ENCODE results near the gene TRIM4. TPM values are rescaled to one million over a fixed set of nuclear protein-coding genes. Genes with fewer than 3 reads are reported as not detected.

Gene TRIM4, protein sequence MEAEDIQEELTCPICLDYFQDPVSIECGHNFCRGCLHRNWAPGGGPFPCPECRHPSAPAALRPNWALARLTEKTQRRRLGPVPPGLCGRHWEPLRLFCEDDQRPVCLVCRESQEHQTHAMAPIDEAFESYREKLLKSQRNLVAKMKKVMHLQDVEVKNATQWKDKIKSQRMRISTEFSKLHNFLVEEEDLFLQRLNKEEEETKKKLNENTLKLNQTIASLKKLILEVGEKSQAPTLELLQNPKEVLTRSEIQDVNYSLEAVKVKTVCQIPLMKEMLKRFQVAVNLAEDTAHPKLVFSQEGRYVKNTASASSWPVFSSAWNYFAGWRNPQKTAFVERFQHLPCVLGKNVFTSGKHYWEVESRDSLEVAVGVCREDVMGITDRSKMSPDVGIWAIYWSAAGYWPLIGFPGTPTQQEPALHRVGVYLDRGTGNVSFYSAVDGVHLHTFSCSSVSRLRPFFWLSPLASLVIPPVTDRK
- total RNA-seq (2021), result 6.9 and 7.3 TPM in 2 replicates
- long read RNA-seq, transcript TRIM4-201 (6 exons, 3,374 nt), result major isoform, 25 of 64 reads
- long read RNA-seq, transcript TRIM4-202 (6 exons, 1,942 nt), result minor isoform, 22 of 64 reads
- long read RNA-seq, partial matches to known transcripts, result 10 of 64 reads
- long read RNA-seq, other reads (novel, unspliced or antisense), result 7 of 64 reads

DNA sequence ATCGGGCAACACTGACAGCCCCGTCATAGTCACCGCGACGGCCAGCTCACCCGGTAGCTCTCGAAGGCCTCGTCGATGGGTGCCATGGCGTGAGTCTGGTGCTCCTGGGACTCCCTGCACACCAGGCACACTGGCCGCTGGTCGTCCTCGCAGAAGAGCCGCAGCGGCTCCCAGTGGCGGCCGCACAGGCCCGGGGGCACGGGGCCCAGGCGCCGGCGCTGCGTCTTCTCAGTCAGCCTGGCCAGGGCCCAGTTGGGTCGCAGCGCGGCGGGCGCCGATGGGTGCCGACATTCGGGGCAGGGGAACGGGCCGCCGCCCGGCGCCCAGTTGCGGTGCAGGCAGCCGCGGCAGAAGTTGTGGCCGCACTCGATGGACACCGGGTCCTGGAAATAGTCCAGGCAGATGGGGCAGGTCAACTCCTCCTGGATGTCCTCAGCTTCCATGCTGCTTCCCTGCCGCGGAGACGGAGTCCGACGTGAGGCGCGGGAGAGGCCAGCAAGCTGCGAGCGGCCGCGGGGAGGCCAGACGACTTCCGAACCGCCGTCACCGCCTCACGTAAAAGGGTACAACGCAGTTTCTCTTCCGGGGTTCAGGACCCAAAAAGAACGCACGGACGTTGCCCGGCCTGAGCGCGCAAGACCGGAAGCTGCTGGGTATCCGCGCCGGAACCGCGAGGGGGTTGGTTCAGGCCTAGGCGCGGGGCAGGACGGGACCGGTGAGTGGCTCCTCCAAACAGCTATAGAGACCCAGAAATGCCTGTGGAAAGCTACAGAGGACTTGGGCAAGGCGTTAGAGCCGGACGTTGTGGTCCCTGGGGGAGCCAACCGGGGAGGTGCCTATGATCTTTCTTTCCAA lies at the start of gene TRIM4:
TSS of gene TRIM4 (minus strand) at position 572 of the 855 bp plus-strand sequence. CDS start at position 443, 129 bp downstream.
- Histone ChIP-seq H3K23ac (ENCODE audit: insufficient read length, low read depth, low read length) (no peak within 1 kb of the TSS), H4K20me1 (ENCODE audit: control insufficient read depth, insufficient read depth, insufficient read length) (no peaks in the 10 kb centered on the region), H2BK15ac (ENCODE audit: low read depth, low read length) (no peak within 1 kb of the TSS), H2BK5ac (ENCODE audit: insufficient read length, low read length) (no peak within 1 kb of the TSS), H3K4ac (ENCODE audit: low read depth, low read length) (no peak within 1 kb of the TSS), H2BK20ac (ENCODE audit: low read depth, low read length, poor library complexity, severe bottlenecking) (no peak within 1 kb of the TSS), H3K4me2 (ENCODE audit: insufficient read depth, insufficient read length, low read length) (peak within 1 kb of the TSS; percentile 30), H2BK120ac (ENCODE audit: low read depth, low read length, poor library complexity, severe bottlenecking) (no peak within 1 kb of the TSS), H2BK12ac (ENCODE audit: insufficient read length, low read depth, low read length) (no peak within 1 kb of the TSS), H2AFZ (ENCODE audit: low read length) (no peak within 1 kb of the TSS), H3K9ac (ENCODE audit: extremely low read depth, insufficient read length, low read length) (peak within 1 kb of the TSS; percentile 2), H3K56ac (ENCODE audit: insufficient read length, low read depth, low read length) (no peak within 1 kb of the TSS), H3T11ph (ENCODE audit: low read length) (no peak within 1 kb of the TSS), H3K18ac (ENCODE audit: insufficient read length, low read depth, low read length) (no peak within 1 kb of the TSS), H3K23me2 (ENCODE audit: insufficient read length, low read depth, low read length, poor library complexity, severe bottlenecking) (no peaks in the 10 kb centered on the region), H3K14ac (ENCODE audit: insufficient read depth, low read length) (no peak within 1 kb of the TSS), H3K4me1 (ENCODE audit: insufficient read depth, low read length) (no peaks in the 10 kb centered on the region), H4K5ac (ENCODE audit: insufficient read length, low read depth, low read length) (no peak within 1 kb of the TSS), H2AK5ac (ENCODE audit: insufficient read length, low read length) (no peak within 1 kb of the TSS), H3K9me3 (ENCODE audit: control insufficient read depth, low read depth, low read length) (peaks cover 8% of the 10 kb centered on the region), H3K27ac (ENCODE audit: insufficient read length, low read depth, low read length) (no peak within 1 kb of the TSS), H4K91ac (ENCODE audit: insufficient read length, low read depth, low read length) (no peak within 1 kb of the TSS), H3K79me1 (ENCODE audit: insufficient read depth, low read depth, low read length, poor library complexity, severe bottlenecking) (no peaks in the 10 kb centered on the region), H4K8ac (replicated peaks; ENCODE audit: insufficient read length, low read depth, low read length) (no peak within 1 kb of the TSS), H3K79me2 (ENCODE audit: insufficient read depth, low read length) (no peaks in the 10 kb centered on the region), H3K27me3 (ENCODE audit: insufficient read depth, low read length) (no peaks in the 10 kb centered on the region)
- H3K36me3 Mint-ChIP-seq (ENCODE audit: insufficient read depth in 1 of 3, low read depth in 3 of 3), result peaks cover 19 to 35% (median 22%) of the 10 kb centered on the region in 3 experiments
- peaks cover 5% of the 10 kb centered on the region for H3K27me3 Mint-ChIP-seq (ENCODE audit: low read depth)
- WGBS (ENCODE audit: extremely low coverage, insufficient read length, low lambda C conversion rate), result no CpG with 5 or more reads among the region's 81 CpGs
- peak within 1 kb of the TSS; percentile 75 for H3K4me3 Mint-ChIP-seq
- DNase-seq, result no peak
- H3K27ac Mint-ChIP-seq, result peak within 1 kb of the TSS in 2 of 3 experiments; percentile 31 to 80; a peak in 3 of 7 replicates
- H3K9me3 Mint-ChIP-seq, result peaks cover 25 to 29% of the 10 kb centered on the region in 2 experiments
- TF ChIP-seq, protein P1, sequence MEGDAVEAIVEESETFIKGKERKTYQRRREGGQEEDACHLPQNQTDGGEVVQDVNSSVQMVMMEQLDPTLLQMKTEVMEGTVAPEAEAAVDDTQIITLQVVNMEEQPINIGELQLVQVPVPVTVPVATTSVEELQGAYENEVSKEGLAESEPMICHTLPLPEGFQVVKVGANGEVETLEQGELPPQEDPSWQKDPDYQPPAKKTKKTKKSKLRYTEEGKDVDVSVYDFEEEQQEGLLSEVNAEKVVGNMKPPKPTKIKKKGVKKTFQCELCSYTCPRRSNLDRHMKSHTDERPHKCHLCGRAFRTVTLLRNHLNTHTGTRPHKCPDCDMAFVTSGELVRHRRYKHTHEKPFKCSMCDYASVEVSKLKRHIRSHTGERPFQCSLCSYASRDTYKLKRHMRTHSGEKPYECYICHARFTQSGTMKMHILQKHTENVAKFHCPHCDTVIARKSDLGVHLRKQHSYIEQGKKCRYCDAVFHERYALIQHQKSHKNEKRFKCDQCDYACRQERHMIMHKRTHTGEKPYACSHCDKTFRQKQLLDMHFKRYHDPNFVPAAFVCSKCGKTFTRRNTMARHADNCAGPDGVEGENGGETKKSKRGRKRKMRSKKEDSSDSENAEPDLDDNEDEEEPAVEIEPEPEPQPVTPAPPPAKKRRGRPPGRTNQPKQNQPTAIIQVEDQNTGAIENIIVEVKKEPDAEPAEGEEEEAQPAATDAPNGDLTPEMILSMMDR (conservative IDR thresholded peaks at IDR 0.05), result no peak
- H3K4me1 Mint-ChIP-seq, result 0 out of 4 replicates have a peak, but pooled peaks cover 0 to 2% of the 10 kb centered on the region in 2 experiments
